Measurements from ENCODE around the gene GJB6. TPM values are rescaled to one million over a fixed set of nuclear protein-coding genes. Genes with fewer than 3 reads are reported as not detected.

GJB6 gene
- total RNA-seq, 1 experiment from 2014 or later = not detected

- Mint-ChIP-seq H3K4me3 (peak overlapping the region; percentile 68), H3K27me3 (ENCODE audit: low read depth) (peaks cover 86% of the 10 kb centered on the region), H3K4me1 (peaks cover 18% of the 10 kb centered on the region), H3K9me3 (no peaks in the 10 kb centered on the region), H3K36me3 (no peaks in the 10 kb centered on the region), H3K27ac (no peak overlapping the region)
- ChIA-PET POLR2A (no interaction called here), CTCF (interaction anchor here (0.6 to 2.2 kb wide), 10 partner anchors 10 to 637 kb away, joined by 3 to 9 read pairs (median 5); partner anchors contain the start of gene GJA3)
- ATAC-seq (peak; percentile 38), DNase-seq (ENCODE audit: low spot score) (peak; percentile 31)
- TF ChIP-seq STAT6 (CRISPR knock-in tag; conservative IDR thresholded peaks at IDR 0.05; ENCODE audit: low read depth) = no peak
- TF ChIP-seq, protein P1, sequence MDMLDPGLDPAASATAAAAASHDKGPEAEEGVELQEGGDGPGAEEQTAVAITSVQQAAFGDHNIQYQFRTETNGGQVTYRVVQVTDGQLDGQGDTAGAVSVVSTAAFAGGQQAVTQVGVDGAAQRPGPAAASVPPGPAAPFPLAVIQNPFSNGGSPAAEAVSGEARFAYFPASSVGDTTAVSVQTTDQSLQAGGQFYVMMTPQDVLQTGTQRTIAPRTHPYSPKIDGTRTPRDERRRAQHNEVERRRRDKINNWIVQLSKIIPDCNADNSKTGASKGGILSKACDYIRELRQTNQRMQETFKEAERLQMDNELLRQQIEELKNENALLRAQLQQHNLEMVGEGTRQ (CRISPR knock-in tag; IDR thresholded peaks at IDR 0.05) = 0 out of 2 replicates have a peak, but pooled peaks have one; percentile 27
Measured at GRCh38 chr13:20191311-20192157, 40.6 kb downstream of the GJB6 start.

- ATAC-seq = no peak
- ChIA-PET CTCF (interaction anchor here (0.6 to 2.2 kb wide), 9 partner anchors 9 to 638 kb away, joined by 3 to 9 read pairs (median 5); no protein-coding TSS in a partner anchor), POLR2A (no interaction called here)
- H3K4me3 Mint-ChIP-seq = peak overlapping the region; percentile 68; the same call in 1 of the 2 replicates
- DNase-seq (ENCODE audit: low spot score) = no peak
- H3K27me3 Mint-ChIP-seq (ENCODE audit: low read depth) = peaks cover 77% of the 10 kb centered on the region
- H3K4me1 Mint-ChIP-seq = peaks cover 18% of the 10 kb centered on the region
- TF ChIP-seq KAT7 (CRISPR knock-in tag; IDR thresholded peaks at IDR 0.05; ENCODE audit: borderline replicate concordance) (no peak), SMAD4 (CRISPR knock-in tag; IDR thresholded peaks at IDR 0.05) (no peak)
- H3K9me3 Mint-ChIP-seq = no peaks in the 10 kb centered on the region
- H3K36me3 Mint-ChIP-seq = no peaks in the 10 kb centered on the region
- no peak overlapping the region for H3K27ac Mint-ChIP-seq
Measured at GRCh38 chr13:20190481-20191310, 41.4 kb downstream of the GJB6 start.

- DNase-seq (ENCODE audit: low spot score) = no peak
- ChIA-PET CTCF (interaction anchor here (0.6 to 1.3 kb wide), 3 partner anchors 10 to 722 kb away, joined by 3 to 6 read pairs (median 3); no protein-coding TSS in a partner anchor), POLR2A (no interaction called here)
- H3K36me3 Mint-ChIP-seq = no peaks in the 10 kb centered on the region
- no peak for TF ChIP-seq IRF2 (CRISPR knock-in tag; IDR thresholded peaks at IDR 0.05; ENCODE audit: borderline replicate concordance, low read depth)
- TF ChIP-seq ZNF232 (CRISPR knock-in tag; IDR thresholded peaks at IDR 0.05) = no peak
- TF ChIP-seq ZNF281 (CRISPR knock-in tag; IDR thresholded peaks at IDR 0.05) = no peak
- no peak for TF ChIP-seq ZMAT4 (CRISPR knock-in tag; IDR thresholded peaks at IDR 0.05)
- no peak for TF ChIP-seq KAT7 (CRISPR knock-in tag; IDR thresholded peaks at IDR 0.05; ENCODE audit: borderline replicate concordance)
- TF ChIP-seq ZNF138 (CRISPR knock-in tag; conservative IDR thresholded peaks at IDR 0.05) = no peak
- no peak for TF ChIP-seq SP1 (CRISPR knock-in tag; conservative IDR thresholded peaks at IDR 0.05)
- TF ChIP-seq E2F5 (CRISPR knock-in tag; IDR thresholded peaks at IDR 0.05) = no peak
- no peak for TF ChIP-seq ATF6 (CRISPR knock-in tag; IDR thresholded peaks at IDR 0.05)
- TF ChIP-seq FOXK1 (CRISPR knock-in tag; IDR thresholded peaks at IDR 0.05) = no peak
- no peak overlapping the region for H3K4me3 Mint-ChIP-seq
- no peak overlapping the region for H3K27ac Mint-ChIP-seq
- no peaks in the 10 kb centered on the region for H3K9me3 Mint-ChIP-seq
- ATAC-seq = no peak
- peaks cover 71% of the 10 kb centered on the region for H3K27me3 Mint-ChIP-seq (ENCODE audit: low read depth)
- peaks cover 18% of the 10 kb centered on the region for H3K4me1 Mint-ChIP-seq
Measured at GRCh38 chr13:20190076-20190475, 42.0 kb downstream of the GJB6 start.

Data from WTC11 (cell line).